WTC11 (cell line): Measurements from ENCODE around the gene APBA1. TPM values are rescaled to one million over a fixed set of nuclear protein-coding genes. Genes with fewer than 3 reads are reported as not detected.

Experiments
- ATAC-seq: fragments of 200-7000 bp; cut with Tn5 transposase; 2 replicates; pipeline ENCODE4 v1.10.0; 2021; ENCODE audit warnings: mild to moderate bottlenecking, moderate library complexity
- CTCF ChIA-PET: fragments of 300-600 bp; sonication (Branson Sonifier 250); formaldehyde crosslinking; loops from one replicate; lab custom pipeline; 2021; ENCODE audit warnings: antibody characterized with exemption; lab: Charles Lee
- POLR2A ChIA-PET: fragments of 350-600 bp; sonication (Branson Sonifier 250); formaldehyde crosslinking; loops from one replicate; lab custom pipeline; 2021; ENCODE audit warnings: antibody characterized with exemption; lab: Charles Lee
- DNase-seq: peaks from one replicate; pipeline ENCODE4 v3.0.0; 2021; ENCODE audit warnings: low spot score
- H3K27ac Mint-ChIP-seq: 2 replicates; pipeline ENCODE4 v1.8.0; 2021; ENCODE audit warnings: mixed read lengths
- H3K27me3 Mint-ChIP-seq: 2 replicates; pipeline ENCODE4 v1.8.0; 2021; ENCODE audit warnings: low read depth, mild to moderate bottlenecking, moderate library complexity, mixed read lengths
- H3K36me3 Mint-ChIP-seq: 2 replicates; pipeline ENCODE4 v1.8.0; 2021; ENCODE audit warnings: mixed read lengths
- H3K4me1 Mint-ChIP-seq: 2 replicates; pipeline ENCODE4 v1.8.0; 2022; ENCODE audit warnings: mixed read lengths
- H3K4me3 Mint-ChIP-seq: 2 replicates; pipeline ENCODE4 v1.8.0; 2021; ENCODE audit warnings: mild to moderate bottlenecking, moderate library complexity, mixed read lengths
- H3K9me3 Mint-ChIP-seq: 2 replicates; pipeline ENCODE4 v1.8.0; 2021; ENCODE audit warnings: mixed read lengths
- ARID4B ChIP-seq: sonication (generic); formaldehyde crosslinking; IDR thresholded peaks from 2 replicates; pipeline ENCODE4 v1.8.0; 2023; ENCODE audit warnings: missing genetic modification reagents, mild to moderate bottlenecking, borderline replicate concordance
- CBFB ChIP-seq: sonication (generic); formaldehyde crosslinking; IDR thresholded peaks from 2 replicates; pipeline ENCODE4 v1.8.1; 2022; ENCODE audit warnings: mild to moderate bottlenecking, low read depth, missing genetic modification reagents
- CDX4 ChIP-seq: fragments of 250-450 bp; sonication (Bioruptor Pico); IDR thresholded peaks from 2 replicates; pipeline ENCODE4 v1.9.0; 2021; ENCODE audit warnings: moderate library complexity, mild to moderate bottlenecking, inconsistent platforms, borderline replicate concordance
- CTCF ChIP-seq: fragments of 200-600 bp; IDR thresholded peaks from 2 replicates; pipeline ENCODE4 v1.8.0; 2022; ENCODE audit warnings: antibody characterized with exemption
- E2F1 ChIP-seq: sonication (generic); formaldehyde crosslinking; IDR thresholded peaks from 2 replicates; pipeline ENCODE4 v1.8.0; 2022; ENCODE audit warnings: mild to moderate bottlenecking, missing genetic modification reagents
- ESRRA ChIP-seq: sonication (generic); formaldehyde crosslinking; IDR thresholded peaks from 2 replicates; pipeline ENCODE4 v1.8.1; 2022; ENCODE audit warnings: mild to moderate bottlenecking, missing genetic modification reagents, borderline replicate concordance
- ETV6 ChIP-seq: sonication (generic); formaldehyde crosslinking; IDR thresholded peaks from 2 replicates; pipeline ENCODE4 v1.8.1; 2022; ENCODE audit warnings: mild to moderate bottlenecking, missing genetic modification reagents
- FOXP1 ChIP-seq: sonication (generic); formaldehyde crosslinking; IDR thresholded peaks from 2 replicates; pipeline ENCODE4 v1.8.0; 2022; ENCODE audit warnings: missing genetic modification reagents, mild to moderate bottlenecking, moderate library complexity, borderline replicate concordance
- HMGXB4 ChIP-seq: sonication (generic); formaldehyde crosslinking; IDR thresholded peaks from 2 replicates; pipeline ENCODE4 v1.8.1; 2023; ENCODE audit warnings: mild to moderate bottlenecking, moderate library complexity, missing genetic modification reagents
- JAZF1 ChIP-seq: fragments of 250-450 bp; sonication (Bioruptor Pico); IDR thresholded peaks from 2 replicates; pipeline ENCODE4 v1.9.0; 2021; ENCODE audit warnings: moderate library complexity, mild to moderate bottlenecking, inconsistent platforms
- MAX ChIP-seq: sonication (generic); formaldehyde crosslinking; IDR thresholded peaks from 2 replicates; pipeline ENCODE4 v1.8.0; 2022; ENCODE audit warnings: mild to moderate bottlenecking, missing genetic modification reagents
- MYBL2 ChIP-seq: sonication (generic); formaldehyde crosslinking; IDR thresholded peaks from 2 replicates; pipeline ENCODE4 v1.8.1; 2023; ENCODE audit warnings: mild to moderate bottlenecking, moderate library complexity, missing genetic modification reagents
- RELA ChIP-seq: sonication (generic); formaldehyde crosslinking; IDR thresholded peaks from 2 replicates; pipeline ENCODE4 v1.8.1; 2022; ENCODE audit warnings: missing genetic modification reagents, mild to moderate bottlenecking, borderline replicate concordance
- SP1 ChIP-seq: sonication (generic); formaldehyde crosslinking; conservative IDR thresholded peaks from 2 replicates; pipeline ENCODE4 v1.8.1; 2022; ENCODE audit warnings: missing genetic modification reagents
- TEAD1 ChIP-seq: sonication (generic); formaldehyde crosslinking; IDR thresholded peaks from 2 replicates; pipeline ENCODE4 v1.8.0; 2022; ENCODE audit warnings: mild to moderate bottlenecking, missing genetic modification reagents
- TEAD4 ChIP-seq: sonication (generic); formaldehyde crosslinking; IDR thresholded peaks from 2 replicates; pipeline ENCODE4 v1.8.0; 2022; ENCODE audit warnings: mild to moderate bottlenecking, missing genetic modification reagents
- ZBTB21 ChIP-seq: sonication (generic); formaldehyde crosslinking; IDR thresholded peaks from 2 replicates; pipeline ENCODE4 v1.8.1; 2023; ENCODE audit warnings: mild to moderate bottlenecking, missing genetic modification reagents, borderline replicate concordance
- ZNF425 ChIP-seq: fragments of 250-450 bp; sonication (Bioruptor Pico); conservative IDR thresholded peaks from 2 replicates; pipeline ENCODE4 v1.9.0; 2021; ENCODE audit warnings: mild to moderate bottlenecking
- total RNA-seq: library from RNA; stranded (reverse); gene quantifications from 3 replicates; pipeline ENCODE4 v1.2.3, GENCODE V29; 2021

Gene APBA1
- total RNA-seq, 1 experiment from 2014 or later, result 0.94 TPM

- CTCF ChIA-PET, result interaction anchor here (0.6 to 2.9 kb wide), 30 partner anchors 9 to 556 kb away, joined by 3 to 30 read pairs (median 5); no protein-coding TSS in a partner anchor
- Mint-ChIP-seq H3K4me3 (peak overlapping the region; percentile 67), H3K27ac (no peak overlapping the region)
- 0 out of 2 replicates have a peak, but pooled peaks have one; percentile 6 for TF ChIP-seq SP1 (CRISPR knock-in tag)
- no peak for TF ChIP-seq ZNF425 (CRISPR knock-in tag)
- TF ChIP-seq, all 79 proteins: peak for 1
- Mint-ChIP-seq H3K4me1 (peaks cover 11% of the 10 kb centered on the region; the same call in 1 of the 2 replicates), H3K36me3 (no peaks in the 10 kb centered on the region), H3K27me3 (peaks cover 31% of the 10 kb centered on the region), H3K9me3 (no peaks in the 10 kb centered on the region)
- DNase-seq, result no peak
- POLR2A ChIA-PET, result no interaction called here
- ATAC-seq, result no peak
Measured at GRCh38 chr9:69673311-69673640, 1.1 kb upstream of the APBA1 start.

- peak; percentile 93 for DNase-seq
- ChIA-PET CTCF (interaction anchor here (0.6 to 2.9 kb wide), 48 partner anchors 9 to 1578 kb away, joined by 3 to 30 read pairs (median 4); partner anchors contain the start of gene PTAR1), POLR2A (interaction anchor here (0.5 kb wide), 1 partner anchor 50 kb away, joined by 5 read pairs; no protein-coding TSS in a partner anchor)
- H3K4me3 Mint-ChIP-seq, result peak overlapping the region; percentile 67
- H3K4me1 Mint-ChIP-seq, result peaks cover 11% of the 10 kb centered on the region; the same call in 1 of the 2 replicates
- peaks cover 31% of the 10 kb centered on the region for H3K27me3 Mint-ChIP-seq
- H3K9me3 Mint-ChIP-seq, result no peaks in the 10 kb centered on the region
- H3K27ac Mint-ChIP-seq, result no peak overlapping the region
- ATAC-seq, result peak; percentile 90
- H3K36me3 Mint-ChIP-seq, result no peaks in the 10 kb centered on the region
- peak; percentile 79 for TF ChIP-seq CTCF
- TF ChIP-seq MYBL2 (CRISPR knock-in tag), result no peak; the same call in 1 of the 2 replicates
- peak; percentile 52; the same call in 1 of the 2 replicates for TF ChIP-seq SP1 (CRISPR knock-in tag)
- TF ChIP-seq E2F1, result no peak
- TF ChIP-seq RELA (CRISPR knock-in tag), result 0 out of 2 replicates have a peak, but pooled peaks have one; percentile 27
- 0 out of 2 replicates have a peak, but pooled peaks have one; percentile 64 for TF ChIP-seq FOXP1 (CRISPR knock-in tag)
- TF ChIP-seq JAZF1, result no peak
- peak; percentile 68; the same call in 1 of the 2 replicates for TF ChIP-seq TEAD1
- no peak for TF ChIP-seq CDX4
- TF ChIP-seq MAX (CRISPR knock-in tag), result peak; percentile 82; the same call in 1 of the 2 replicates
- TF ChIP-seq ETV6, result peak; percentile 84
- peak; percentile 60; the same call in 1 of the 2 replicates for TF ChIP-seq CBFB
- TF ChIP-seq ESRRA (CRISPR knock-in tag), result 0 out of 2 replicates have a peak, but pooled peaks have one; percentile 35
- peak; percentile 85; the same call in 1 of the 2 replicates for TF ChIP-seq ARID4B (CRISPR knock-in tag)
- peak; percentile 61; the same call in 1 of the 2 replicates for TF ChIP-seq ZBTB21 (CRISPR knock-in tag)
- TF ChIP-seq HMGXB4, result peak; percentile 98
- TF ChIP-seq TEAD4 (CRISPR knock-in tag), result 0 out of 2 replicates have a peak, but pooled peaks have one; percentile 35
Measured at GRCh38 chr9:69672596-69673310, 582 bp upstream of the APBA1 start.
